H9 (cell line): Measurements from ENCODE around the gene DGKB. TPM values are rescaled to one million over a fixed set of nuclear protein-coding genes. Genes with fewer than 3 reads are reported as not detected.
"Not testable (repeated sequence)": the region's sequence is repeated elsewhere in the genome, so short reads cannot be mapped to it uniquely, and the experiment has no call there.

ENCODE experiments used
- DNase-seq: peaks from one replicate; pipeline ENCODE4 v3.0.0-alpha.2; 2017
- H2AFZ ChIP-seq: one replicate; pipeline ENCODE4 v1.6.1; 2013; ENCODE audit warnings: mild to moderate bottlenecking, low read length, control low read depth, moderate library complexity
- H2AK5ac ChIP-seq: 2 replicates; pipeline ENCODE4 v1.6.1; 2013; ENCODE audit warnings: low read length, control low read depth, mixed read lengths; ENCODE audit not compliant: insufficient read length
- H2BK120ac ChIP-seq: one replicate; pipeline ENCODE4 v1.6.1; 2013; ENCODE audit warnings: low read depth, mild to moderate bottlenecking, low read length, control low read depth, inconsistent platforms; ENCODE audit not compliant: poor library complexity, severe bottlenecking
- H2BK12ac ChIP-seq: 2 replicates; pipeline ENCODE4 v1.6.1; 2013; ENCODE audit warnings: low read length, control low read depth, mixed read lengths, low read depth; ENCODE audit not compliant: insufficient read length
- H2BK15ac ChIP-seq: 2 replicates; pipeline ENCODE4 v1.6.1; 2013; ENCODE audit warnings: low read depth, low read length, control low read depth
- H2BK20ac ChIP-seq: one replicate; pipeline ENCODE4 v1.6.1; 2013; ENCODE audit warnings: low read depth, mild to moderate bottlenecking, low read length, control low read depth, inconsistent platforms; ENCODE audit not compliant: poor library complexity, severe bottlenecking
- H2BK5ac ChIP-seq: 2 replicates; pipeline ENCODE4 v1.6.1; 2013; ENCODE audit warnings: low read length, control low read depth, mixed read lengths; ENCODE audit not compliant: insufficient read length
- H3K14ac ChIP-seq: 2 replicates; pipeline ENCODE4 v1.6.1; 2013; ENCODE audit warnings: low read length, control low read depth; ENCODE audit not compliant: insufficient read depth
- H3K18ac ChIP-seq: 2 replicates; pipeline ENCODE4 v1.6.1; 2013; ENCODE audit warnings: low read depth, mild to moderate bottlenecking, mixed read lengths, low read length, control low read depth; ENCODE audit not compliant: insufficient read length
- H3K23ac ChIP-seq: 2 replicates; pipeline ENCODE4 v1.6.1; 2013; ENCODE audit warnings: low read length, control low read depth, mixed read lengths, low read depth; ENCODE audit not compliant: insufficient read length
- H3K23me2 ChIP-seq: 2 replicates; pipeline ENCODE4 v1.6.1; 2013; ENCODE audit warnings: low read depth, mild to moderate bottlenecking, mixed read lengths, low read length, control low read depth; ENCODE audit not compliant: insufficient read length, poor library complexity, severe bottlenecking
- H3K27ac ChIP-seq: 2 replicates; pipeline ENCODE4 v1.5.1; 2013; ENCODE audit warnings: low read length, control low read depth, mixed read lengths, low read depth; ENCODE audit not compliant: insufficient read length
- H3K27me3 ChIP-seq: 2 replicates; pipeline ENCODE4 v1.6.1; 2013; ENCODE audit warnings: low read length, control low read depth, inconsistent platforms; ENCODE audit not compliant: insufficient read depth
- H3K4ac ChIP-seq: 2 replicates; pipeline ENCODE4 v1.6.1; 2013; ENCODE audit warnings: low read depth, mild to moderate bottlenecking, control low read depth, inconsistent platforms, low read length, moderate library complexity
- H3K4me1 ChIP-seq: 2 replicates; pipeline ENCODE4 v1.6.1; 2013; ENCODE audit warnings: low read length, control low read depth, inconsistent platforms; ENCODE audit not compliant: insufficient read depth
- H3K4me2 ChIP-seq: 2 replicates; pipeline ENCODE4 v1.6.1; 2013; ENCODE audit warnings: low read length, control low read depth, mixed read lengths; ENCODE audit not compliant: insufficient read length, insufficient read depth
- H3K56ac ChIP-seq: 2 replicates; pipeline ENCODE4 v1.6.1; 2013; ENCODE audit warnings: low read depth, mild to moderate bottlenecking, mixed read lengths, low read length, control low read depth; ENCODE audit not compliant: insufficient read length
- H3K79me1 ChIP-seq: 2 replicates; pipeline ENCODE4 v1.6.1; 2013; ENCODE audit warnings: low read depth, mild to moderate bottlenecking, moderate library complexity, low read length, control low read depth, inconsistent platforms; ENCODE audit not compliant: insufficient read depth, poor library complexity, severe bottlenecking
- H3K79me2 ChIP-seq: 2 replicates; pipeline ENCODE4 v1.6.1; 2013; ENCODE audit warnings: low read length, control low read depth, inconsistent platforms; ENCODE audit not compliant: insufficient read depth
- H3K9ac ChIP-seq: 2 replicates; pipeline ENCODE4 v1.6.1; 2013; ENCODE audit warnings: low read length, control low read depth, mixed read lengths; ENCODE audit not compliant: insufficient read length; ENCODE audit errors: extremely low read depth
- H3K9me3 ChIP-seq: one replicate; pipeline ENCODE4 v1.6.1; 2013; ENCODE audit warnings: low read depth, low read length, inconsistent platforms; ENCODE audit not compliant: control insufficient read depth
- H3T11ph ChIP-seq: one replicate; pipeline ENCODE4 v1.6.1; 2013; ENCODE audit warnings: mild to moderate bottlenecking, low read length, control low read depth, inconsistent platforms
- H4K20me1 ChIP-seq: one replicate; pipeline ENCODE4 v1.6.1; 2013; ENCODE audit not compliant: control insufficient read depth, insufficient read length, insufficient read depth
- H4K5ac ChIP-seq: 2 replicates; pipeline ENCODE4 v1.6.1; 2013; ENCODE audit warnings: low read depth, mild to moderate bottlenecking, mixed read lengths, low read length, control low read depth; ENCODE audit not compliant: insufficient read length
- H4K8ac ChIP-seq: replicated peaks from 2 replicates; pipeline ENCODE4 v1.6.1; 2013; ENCODE audit warnings: low read length, control low read depth, mixed read lengths, low read depth; ENCODE audit not compliant: insufficient read length
- H4K91ac ChIP-seq: 2 replicates; pipeline ENCODE4 v1.6.1; 2013; ENCODE audit warnings: low read depth, mild to moderate bottlenecking, moderate library complexity, mixed read lengths, low read length, control low read depth; ENCODE audit not compliant: insufficient read length
- H3K27ac Mint-ChIP-seq, 3 experiments: 2 replicates in 2 of 3; 3 replicates in 1 of 3; pipeline ENCODE4 v1.8.0; 2020 to 2021; ENCODE audit warnings: mixed read lengths in 3 of 3, mild to moderate bottlenecking in 1 of 3, moderate library complexity in 1 of 3
- H3K27me3 Mint-ChIP-seq: 2 replicates; pipeline ENCODE4 v1.8.0; 2021; ENCODE audit warnings: low read depth, mild to moderate bottlenecking, moderate library complexity, mixed read lengths
- H3K36me3 Mint-ChIP-seq, 3 experiments: 2 replicates in 2 of 3; 3 replicates in 1 of 3; pipeline ENCODE4 v1.8.0; 2020 to 2021; ENCODE audit warnings: low read depth in 3 of 3, mixed read lengths in 3 of 3; ENCODE audit not compliant: insufficient read depth in 1 of 3
- H3K4me1 Mint-ChIP-seq, 2 experiments: 2 replicates each; pipeline ENCODE4 v1.8.0; 2020; ENCODE audit warnings: mixed read lengths in 2 of 2
- H3K4me3 Mint-ChIP-seq, 2 experiments: 2 replicates in 1 of 2; 3 replicates in 1 of 2; pipeline ENCODE4 v1.8.0; 2020 to 2021; ENCODE audit warnings: mild to moderate bottlenecking in 2 of 2, mixed read lengths in 2 of 2, moderate library complexity in 1 of 2
- H3K9me3 Mint-ChIP-seq, 2 experiments: 2 replicates in 1 of 2; 3 replicates in 1 of 2; pipeline ENCODE4 v1.8.0; 2020; ENCODE audit warnings: mild to moderate bottlenecking in 2 of 2, mixed read lengths in 2 of 2, moderate library complexity in 1 of 2
- WGBS: extraction: QIAGEN DNeasy Blood & Tissue Kit; methylation state at CpG from one replicate; pipeline ENCODE4 v1.1.7; 2013; ENCODE audit warnings: missing lambda C conversion rate, low lambda C conversion rate, mixed read lengths; ENCODE audit not compliant: insufficient read length; ENCODE audit errors: extremely low coverage; 5-methylcytosine and 5-hydroxymethylcytosine counted together
- total RNA-seq: library from RNA; stranded (reverse); gene quantifications from 2 replicates; pipeline ENCODE4 v1.2.1, GENCODE V29; 2021

Gene DGKB
- total RNA-seq, 1 experiment from 2014 or later, result 0.26 TPM

DNA sequence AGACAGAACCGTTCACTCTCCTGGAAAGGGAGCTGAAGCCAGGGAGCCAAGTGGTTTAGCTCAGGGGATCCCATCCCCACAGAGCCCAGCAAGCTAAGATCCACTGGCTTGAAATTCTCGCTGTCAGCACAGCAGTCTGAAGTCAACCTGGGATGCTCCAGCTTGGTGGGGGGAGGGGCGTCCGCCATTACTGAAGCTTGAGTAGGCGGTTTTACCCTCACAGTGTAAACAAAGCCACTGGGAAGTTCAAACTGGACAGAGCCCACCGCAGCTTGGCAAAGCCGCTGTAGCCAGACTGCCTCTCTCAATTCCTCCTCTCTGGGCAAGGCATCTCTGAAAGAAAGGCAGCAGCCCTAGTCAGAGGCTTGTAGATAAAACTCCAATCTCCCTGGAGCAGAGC is 443.7 kb downstream of the DGKB start:
- H3K79me1 ChIP-seq, H3K79me2 ChIP-seq, H3K56ac ChIP-seq, H3K18ac ChIP-seq, H2BK15ac ChIP-seq, H2BK12ac ChIP-seq, H3K4me1 ChIP-seq, H3K27ac ChIP-seq, H3K9me3 ChIP-seq, H3K9me3 Mint-ChIP-seq, H3K14ac ChIP-seq, H3K9ac ChIP-seq, H3K27ac Mint-ChIP-seq, H4K8ac ChIP-seq, H3K4me1 Mint-ChIP-seq, H2BK5ac ChIP-seq, H2AK5ac ChIP-seq, H3K23me2 ChIP-seq, H2BK20ac ChIP-seq, H3K4me3 Mint-ChIP-seq, H3K4ac ChIP-seq, H4K91ac ChIP-seq, H4K5ac ChIP-seq, H3K27me3 Mint-ChIP-seq, H3K23ac ChIP-seq, H4K20me1 ChIP-seq, H2AFZ ChIP-seq, DNase-seq, H3K36me3 Mint-ChIP-seq, H3K27me3 ChIP-seq, H2BK120ac ChIP-seq, H3T11ph ChIP-seq, H3K4me2 ChIP-seq: not testable (repeated sequence)
- no CpG with 5 or more reads among the region's 7 CpGs for WGBS
